ENCODE results near the gene TRIAP1.
A peak's percentile ranks its signal among the peaks of the same experiment; 100 is the strongest.

TRIAP1 gene

DNA sequence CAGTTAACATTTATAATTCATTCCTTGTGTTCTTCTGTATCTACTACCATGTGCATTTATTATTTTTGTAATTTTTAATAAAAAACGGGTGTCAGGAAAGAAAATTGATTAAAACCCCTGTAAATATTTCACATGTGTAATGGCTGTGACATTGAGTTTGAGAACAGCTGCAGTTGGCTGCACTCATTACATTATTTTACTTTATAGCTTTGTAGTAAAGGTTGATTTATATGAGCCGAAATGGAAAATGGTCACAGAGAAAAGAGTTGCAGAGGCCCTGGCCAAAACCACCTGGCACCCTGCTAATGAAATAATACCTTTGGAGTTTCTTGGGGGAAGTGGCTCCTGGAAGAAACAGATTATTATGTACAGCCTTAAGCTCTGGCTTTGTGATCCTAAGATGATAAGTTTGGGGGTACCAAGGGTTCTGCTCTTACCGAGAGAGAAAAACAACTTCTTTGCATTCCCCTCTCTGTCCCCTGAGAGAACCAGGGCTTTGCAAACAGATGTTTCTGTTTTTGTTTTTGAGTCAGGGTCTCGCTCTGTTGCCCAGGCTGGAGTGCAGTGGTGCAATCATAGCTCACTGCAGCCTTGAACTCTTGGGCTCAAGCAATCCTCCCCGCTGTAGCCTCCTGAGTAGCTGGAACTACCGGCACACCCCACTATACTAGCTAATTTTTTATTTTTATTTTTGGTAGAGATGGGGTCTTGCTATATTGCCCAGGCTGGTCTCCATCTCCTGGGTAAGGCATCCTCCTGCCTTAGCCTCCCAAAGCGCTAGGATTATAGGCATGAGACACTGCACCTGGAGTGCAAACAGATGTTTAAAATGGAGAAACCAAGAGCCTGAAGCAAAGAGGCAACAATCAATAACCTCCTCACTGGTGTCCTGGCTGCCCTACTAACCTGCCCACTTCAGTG lies 40.0 kb upstream of the TRIAP1 start:
- TF ChIP-seq EZH2 (IDR thresholded peaks at IDR 0.05; ENCODE audit: borderline replicate concordance, low read length): no peak
- TF ChIP-seq, protein P1, sequence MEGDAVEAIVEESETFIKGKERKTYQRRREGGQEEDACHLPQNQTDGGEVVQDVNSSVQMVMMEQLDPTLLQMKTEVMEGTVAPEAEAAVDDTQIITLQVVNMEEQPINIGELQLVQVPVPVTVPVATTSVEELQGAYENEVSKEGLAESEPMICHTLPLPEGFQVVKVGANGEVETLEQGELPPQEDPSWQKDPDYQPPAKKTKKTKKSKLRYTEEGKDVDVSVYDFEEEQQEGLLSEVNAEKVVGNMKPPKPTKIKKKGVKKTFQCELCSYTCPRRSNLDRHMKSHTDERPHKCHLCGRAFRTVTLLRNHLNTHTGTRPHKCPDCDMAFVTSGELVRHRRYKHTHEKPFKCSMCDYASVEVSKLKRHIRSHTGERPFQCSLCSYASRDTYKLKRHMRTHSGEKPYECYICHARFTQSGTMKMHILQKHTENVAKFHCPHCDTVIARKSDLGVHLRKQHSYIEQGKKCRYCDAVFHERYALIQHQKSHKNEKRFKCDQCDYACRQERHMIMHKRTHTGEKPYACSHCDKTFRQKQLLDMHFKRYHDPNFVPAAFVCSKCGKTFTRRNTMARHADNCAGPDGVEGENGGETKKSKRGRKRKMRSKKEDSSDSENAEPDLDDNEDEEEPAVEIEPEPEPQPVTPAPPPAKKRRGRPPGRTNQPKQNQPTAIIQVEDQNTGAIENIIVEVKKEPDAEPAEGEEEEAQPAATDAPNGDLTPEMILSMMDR (IDR thresholded peaks at IDR 0.05; ENCODE audit: low read length): no peak
- Histone ChIP-seq H3K9ac (ENCODE audit: low read length) (no peak overlapping the region; the same call in 1 of the 2 replicates), H3K9me2 (ENCODE audit: low read depth, low read length) (no peaks in the 10 kb centered on the region), H3K9me3 (ENCODE audit: low read length) (no peaks in the 10 kb centered on the region), H3K4me3 (ENCODE audit: low read depth, low read length, poor library complexity, severe bottlenecking) (no peak overlapping the region), H2AFZ (ENCODE audit: low read length) (no peak overlapping the region), H3K27ac (ENCODE audit: low read depth, low read length, poor library complexity, severe bottlenecking) (peak overlapping the region; percentile 32), H3K4me2 (ENCODE audit: low read length) (no peak overlapping the region), H3F3A (ENCODE audit: insufficient read depth, low read length) (no peaks in the 10 kb centered on the region), H3K4me1 (ENCODE audit: insufficient read depth, low read length, severe bottlenecking) (peaks cover 14% of the 10 kb centered on the region), H3K27me3 (ENCODE audit: insufficient read depth, low read length) (no peaks in the 10 kb centered on the region), H3K36me3 (ENCODE audit: insufficient read depth, low read length) (peaks cover 4% of the 10 kb centered on the region; the same call in 1 of the 2 replicates), H4K20me1 (ENCODE audit: insufficient read depth, low read length) (no peaks in the 10 kb centered on the region), H3K79me2 (ENCODE audit: insufficient read depth, low read length) (no peaks in the 10 kb centered on the region)

DNA sequence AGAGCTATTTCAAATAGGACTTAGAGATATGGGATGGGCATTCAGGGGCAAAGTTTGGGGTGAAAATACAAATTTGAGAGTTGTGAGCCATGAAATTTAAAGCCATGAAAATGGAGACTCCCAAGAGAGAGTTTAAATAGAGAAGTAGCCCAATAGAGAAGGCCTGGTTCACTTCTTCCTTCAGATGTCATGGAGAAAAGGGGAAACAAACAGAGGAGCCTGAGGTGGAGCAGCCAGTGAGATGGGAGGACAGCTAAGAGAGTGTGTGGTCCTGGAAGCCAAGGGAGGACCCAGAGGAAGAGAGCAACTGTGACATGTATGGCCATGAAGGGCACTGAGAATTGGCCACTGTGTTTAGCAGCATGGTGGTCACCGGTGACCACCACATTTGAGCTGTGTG lies 37.4 kb upstream of the TRIAP1 start:
- no peaks in the 10 kb centered on the region for H4K20me1 ChIP-seq (ENCODE audit: insufficient read depth, low read length)
- H3K9ac ChIP-seq (ENCODE audit: low read length): no peak overlapping the region
- H3K4me2 ChIP-seq (ENCODE audit: low read length): no peak overlapping the region
- H2AFZ ChIP-seq (ENCODE audit: low read length): no peak overlapping the region
- H3F3A ChIP-seq (ENCODE audit: insufficient read depth, low read length): no peaks in the 10 kb centered on the region
- TF ChIP-seq, protein P1 (IDR thresholded peaks at IDR 0.05; ENCODE audit: low read length): no peak
- TF ChIP-seq EZH2 (IDR thresholded peaks at IDR 0.05; ENCODE audit: borderline replicate concordance, low read length): no peak
- H3K36me3 ChIP-seq (ENCODE audit: insufficient read depth, low read length): peaks cover 4% of the 10 kb centered on the region; the same call in 1 of the 2 replicates
- no peaks in the 10 kb centered on the region for H3K79me2 ChIP-seq (ENCODE audit: insufficient read depth, low read length)
- H3K9me3 ChIP-seq (ENCODE audit: low read length): no peaks in the 10 kb centered on the region
- no peaks in the 10 kb centered on the region for H3K27me3 ChIP-seq (ENCODE audit: insufficient read depth, low read length)
- H3K4me3 ChIP-seq (ENCODE audit: low read depth, low read length, poor library complexity, severe bottlenecking): no peak overlapping the region
- H3K27ac ChIP-seq (ENCODE audit: low read depth, low read length, poor library complexity, severe bottlenecking): no peak overlapping the region
- H3K4me1 ChIP-seq (ENCODE audit: insufficient read depth, low read length, severe bottlenecking): peaks cover 14% of the 10 kb centered on the region
- no peaks in the 10 kb centered on the region for H3K9me2 ChIP-seq (ENCODE audit: low read depth, low read length)

DNA sequence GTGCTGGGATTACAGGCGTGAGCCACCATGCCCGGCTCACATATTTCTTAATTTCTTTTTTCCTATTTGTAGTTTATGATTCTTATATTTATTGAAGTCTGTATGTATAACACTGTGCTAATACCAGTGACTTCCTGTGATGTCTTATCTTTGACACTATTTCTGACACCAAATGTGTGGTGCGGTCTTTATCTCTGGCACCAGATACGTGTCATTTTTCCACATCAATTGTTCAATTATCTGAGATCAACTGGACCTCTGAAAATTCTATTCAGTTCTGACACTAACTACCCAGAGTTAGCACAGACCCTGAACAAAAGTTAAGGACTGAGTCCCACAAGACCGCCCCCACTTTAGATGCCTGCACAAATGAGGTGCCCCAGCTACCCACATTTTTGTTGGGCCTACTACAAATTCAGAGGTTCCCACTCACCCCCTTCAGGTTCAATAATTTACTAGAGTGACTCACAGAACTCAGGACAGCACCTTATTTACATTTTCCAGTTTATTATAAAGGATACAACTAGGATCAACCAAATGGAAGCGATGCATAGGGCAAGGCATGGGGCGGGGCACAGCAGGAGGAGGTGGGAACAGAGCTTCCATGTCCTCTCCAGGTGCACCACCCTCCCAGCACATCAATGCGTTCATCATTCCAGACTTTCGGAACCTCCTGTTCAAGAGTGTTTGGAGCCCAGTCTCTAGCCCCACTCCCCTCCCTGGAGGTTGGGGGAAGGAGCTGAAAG lies 35.0 kb upstream of the TRIAP1 start:
- Histone ChIP-seq H3K27me3 (ENCODE audit: insufficient read depth, low read length) (no peaks in the 10 kb centered on the region), H3K79me2 (ENCODE audit: insufficient read depth, low read length) (no peaks in the 10 kb centered on the region), H3K9me2 (ENCODE audit: low read depth, low read length) (no peaks in the 10 kb centered on the region), H3F3A (ENCODE audit: insufficient read depth, low read length) (no peaks in the 10 kb centered on the region), H3K9me3 (ENCODE audit: low read length) (no peaks in the 10 kb centered on the region), H3K4me2 (ENCODE audit: low read length) (no peak overlapping the region), H3K36me3 (ENCODE audit: insufficient read depth, low read length) (peaks cover 4% of the 10 kb centered on the region; the same call in 1 of the 2 replicates), H4K20me1 (ENCODE audit: insufficient read depth, low read length) (no peaks in the 10 kb centered on the region), H3K27ac (ENCODE audit: low read depth, low read length, poor library complexity, severe bottlenecking) (no peak overlapping the region), H2AFZ (ENCODE audit: low read length) (no peak overlapping the region), H3K9ac (ENCODE audit: low read length) (no peak overlapping the region), H3K4me3 (ENCODE audit: low read depth, low read length, poor library complexity, severe bottlenecking) (no peak overlapping the region), H3K4me1 (ENCODE audit: insufficient read depth, low read length, severe bottlenecking) (peaks cover 14% of the 10 kb centered on the region)
- TF ChIP-seq EZH2 (IDR thresholded peaks at IDR 0.05; ENCODE audit: borderline replicate concordance, low read length): no peak
- TF ChIP-seq, protein P1 (IDR thresholded peaks at IDR 0.05; ENCODE audit: low read length): no peak

Measured in OCI-LY1 (cell line).